Amniotic stem cell (primary cell): ENCODE results near the gene ERC2.

Experiments
- DNase-seq: peaks from one replicate; lab custom pipeline; 2025; lab: John Stamatoyannopoulos, UW

ERC2 gene

DNA sequence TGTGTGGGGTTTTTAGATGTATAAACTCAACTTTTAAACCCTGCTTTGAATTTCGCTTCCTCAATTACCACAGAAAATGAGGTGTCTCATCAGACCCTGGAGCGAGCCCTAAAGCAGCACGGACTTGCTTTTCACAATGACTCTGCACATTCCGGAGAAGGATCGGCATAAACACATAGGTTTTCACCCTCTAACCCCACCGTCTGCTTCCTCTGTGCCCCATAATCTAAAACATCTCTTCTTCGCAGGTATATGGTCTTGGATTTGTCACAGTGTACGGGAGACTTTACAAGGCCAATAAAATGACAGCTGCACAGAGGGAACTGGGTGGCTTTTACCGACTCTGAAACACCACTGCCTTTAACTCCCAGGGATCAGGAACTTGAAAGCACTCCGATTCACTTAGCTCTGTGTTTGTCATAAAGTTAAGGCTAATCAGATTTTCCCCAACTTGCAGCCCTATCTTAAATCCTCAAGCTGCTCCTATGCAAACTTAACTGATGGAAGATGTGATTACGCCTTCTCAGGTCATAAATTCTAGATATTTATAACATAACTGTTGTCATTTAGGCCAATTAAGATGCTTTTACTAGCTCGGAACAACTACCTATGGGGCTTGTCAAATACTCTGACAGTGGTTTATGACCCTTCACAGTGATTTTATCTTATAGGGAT, 847.8 kb downstream of the ERC2 start:
- peak; percentile 39 for DNase-seq

GRCh38 chr3:55619046-55619808, 849.0 kb downstream of the ERC2 start:
- no peak for DNase-seq

GRCh38 chr3:55617385-55617784, 850.9 kb downstream of the ERC2 start:
- no peak for DNase-seq

DNA sequence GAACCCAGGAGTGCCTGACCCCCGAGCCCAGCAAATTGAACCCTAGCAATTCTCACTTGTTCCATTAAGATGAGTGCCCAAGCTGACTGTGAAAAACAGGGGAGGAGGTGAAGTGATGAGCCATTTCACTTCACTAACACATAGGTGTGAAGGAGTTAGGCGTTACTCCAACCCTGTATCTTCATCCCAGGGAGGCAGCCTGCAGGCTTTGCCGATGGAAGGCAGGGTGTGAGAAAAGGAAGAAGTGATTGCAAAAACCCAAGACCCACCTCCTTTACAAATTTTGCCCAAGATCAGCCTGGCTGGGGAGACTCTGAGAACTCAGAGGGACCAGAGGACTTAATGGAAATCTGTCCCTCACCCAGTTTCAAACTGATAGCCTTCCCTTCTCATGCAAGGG, 851.5 kb downstream of the ERC2 start:
- DNase-seq, result no peak

GRCh38 chr3:55615694-55616295, 852.5 kb downstream of the ERC2 start:
- no peak for DNase-seq

DNA sequence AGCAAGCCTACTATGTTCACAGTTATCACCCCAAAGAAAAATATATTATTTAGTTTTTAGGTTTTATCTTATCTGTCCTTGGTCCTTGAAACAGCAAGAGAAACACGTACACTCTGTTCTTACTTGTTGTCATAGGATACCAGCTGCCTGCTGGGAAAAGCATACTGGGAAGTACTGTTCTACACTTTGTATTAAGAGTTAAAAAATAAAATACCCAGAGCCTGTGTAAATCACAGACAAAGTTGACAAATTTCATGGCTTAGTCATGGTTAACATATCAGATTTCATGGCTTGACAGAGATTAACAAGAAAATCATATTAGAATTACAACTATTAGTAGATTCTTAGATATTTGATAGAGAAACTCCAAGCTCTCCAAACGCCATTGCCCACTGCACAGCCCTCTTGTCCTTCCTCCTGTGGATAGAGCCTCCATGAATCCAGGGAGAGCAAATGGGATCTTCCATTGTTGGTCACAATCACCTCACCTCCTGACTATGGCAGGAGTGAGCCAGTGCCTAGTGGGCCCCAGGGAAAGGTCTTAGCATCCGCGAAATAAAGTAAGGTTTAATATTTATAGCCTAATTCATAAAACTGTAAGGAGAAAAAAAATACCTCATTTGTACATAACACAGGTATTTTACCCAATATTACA, 853.1 kb downstream of the ERC2 start:
- DNase-seq, result no peak

DNA sequence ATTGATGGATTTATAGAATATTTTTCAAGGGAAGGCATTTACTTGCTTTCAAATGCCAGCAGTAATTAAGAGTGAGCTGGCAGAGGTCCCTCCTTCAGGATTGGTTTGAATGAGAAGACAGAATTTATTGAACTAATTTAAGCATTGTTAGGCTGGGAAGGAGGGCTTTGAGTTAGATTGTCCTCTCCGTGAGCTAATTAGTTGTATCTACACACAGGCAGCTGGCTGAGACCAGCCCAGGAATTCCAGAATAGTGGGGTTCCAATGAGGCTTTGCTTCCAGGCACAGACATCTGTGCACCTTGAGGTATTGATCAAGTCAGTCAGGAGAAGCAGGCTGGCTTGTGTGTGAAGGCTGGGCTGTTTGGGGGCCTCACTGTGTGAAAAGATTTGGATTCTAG, 857.1 kb downstream of the ERC2 start:
- DNase-seq, result no peak

- DNase-seq, result no peak
Measured at GRCh38 chr3:55609230-55609827, 858.9 kb downstream of the ERC2 start.

GRCh38 chr3:55608301-55608937, 859.8 kb downstream of the ERC2 start:
- no peak for DNase-seq

DNA sequence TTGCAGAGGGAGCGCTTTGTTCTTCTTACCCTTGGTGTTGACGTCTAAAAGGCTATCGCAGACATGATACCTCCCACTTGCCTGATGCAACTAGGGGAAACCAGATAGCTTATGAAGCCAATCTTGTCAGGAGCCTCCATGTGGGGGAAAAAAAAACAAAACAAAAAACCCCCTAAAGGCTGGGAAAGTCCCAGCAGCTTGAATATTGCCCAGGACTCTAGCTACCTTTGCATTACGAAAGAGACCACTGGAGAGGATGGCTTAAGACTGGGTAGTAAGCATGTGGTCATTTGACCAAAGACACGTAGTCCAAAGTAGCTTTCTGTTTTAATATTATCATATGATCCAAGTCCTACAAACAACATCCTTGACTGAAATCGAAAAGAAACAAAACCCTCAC, 860.4 kb downstream of the ERC2 start:
- no peak for DNase-seq

DNA sequence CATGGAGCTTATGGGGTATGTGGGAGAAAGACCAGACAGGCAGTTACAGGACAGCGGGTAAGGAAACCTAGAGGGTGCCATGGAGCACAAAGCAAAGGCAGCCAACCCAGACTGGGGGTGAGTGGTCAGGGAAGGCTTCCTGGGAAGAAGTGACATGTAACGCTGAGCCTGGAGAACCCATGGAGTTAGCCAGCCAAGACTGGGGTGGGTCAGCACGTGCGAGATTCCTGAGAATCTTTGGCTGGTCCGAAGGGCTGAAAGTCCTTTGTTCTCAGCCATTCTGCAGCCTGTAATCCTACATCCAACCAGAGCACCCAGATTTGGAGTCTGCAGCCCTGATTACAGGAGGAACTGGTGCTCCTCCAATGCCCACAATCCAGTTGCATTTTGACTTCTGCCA, 861.1 kb downstream of the ERC2 start:
- no peak for DNase-seq

- DNase-seq, result no peak
Measured at GRCh38 chr3:55605443-55606236, 862.6 kb downstream of the ERC2 start.

GRCh38 chr3:55604846-55605245, 863.4 kb downstream of the ERC2 start:
- DNase-seq, result no peak

DNA sequence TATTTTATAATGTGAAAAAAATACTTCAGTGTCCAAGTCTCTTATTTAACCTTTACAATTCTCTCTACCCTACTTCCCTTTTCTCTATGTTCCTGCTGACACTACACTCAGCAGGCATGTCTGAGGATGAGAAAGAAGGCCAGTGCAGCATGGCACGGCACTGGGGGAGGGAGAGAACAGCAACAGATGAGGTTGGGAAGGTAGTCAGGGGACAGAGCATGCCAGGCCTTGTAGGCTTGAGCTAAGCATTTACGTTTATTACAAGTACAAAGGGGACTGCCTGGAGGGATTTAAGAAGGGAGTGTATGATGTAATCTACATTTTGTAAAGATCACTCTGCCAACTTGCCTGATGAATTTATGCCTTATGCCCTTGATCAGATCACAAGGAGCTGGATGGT, 863.9 kb downstream of the ERC2 start:
- DNase-seq, result no peak

GRCh38 chr3:55601366-55602080, 866.7 kb downstream of the ERC2 start:
- no peak for DNase-seq

GRCh38 chr3:55598224-55598623, 870.0 kb downstream of the ERC2 start:
- no peak for DNase-seq

GRCh38 chr3:55597641-55598040, 870.6 kb downstream of the ERC2 start:
- no peak for DNase-seq

- DNase-seq, result no peak
Measured at GRCh38 chr3:55596212-55596611, 872.1 kb downstream of the ERC2 start.

DNA sequence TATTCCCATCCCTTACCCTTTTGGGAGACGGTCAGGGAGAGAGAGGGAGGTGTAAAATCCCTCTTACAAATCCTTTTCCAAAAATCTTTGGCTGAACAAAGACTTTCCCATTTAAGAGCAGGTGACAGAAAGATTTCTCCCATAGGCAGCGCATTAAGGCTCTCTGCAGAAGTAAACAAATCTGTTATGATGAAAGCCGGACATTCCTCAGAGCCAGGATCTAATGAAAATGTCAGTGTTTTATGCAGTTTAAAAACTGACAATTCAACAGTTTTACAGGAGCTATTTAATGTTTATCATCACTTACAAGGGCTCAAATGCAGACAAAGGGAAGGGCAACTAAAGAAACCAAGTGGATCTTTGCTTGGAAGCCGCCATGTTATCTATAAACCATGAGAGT, 872.8 kb downstream of the ERC2 start:
- DNase-seq, result no peak

- no peak for DNase-seq
Measured at GRCh38 chr3:55592572-55592971, 875.7 kb downstream of the ERC2 start.
